Prostate gland (tissue), 2 donors: ENCODE results near the gene ACTG1.

Experiments used
- POLR2A ChIP-seq: fragments of 450-650 bp; IDR thresholded peaks from one replicate; pipeline ENCODE4 v1.6.1; 2016; ENCODE audit warnings: antibody characterized with exemption, mild to moderate bottlenecking
- POLR2AphosphoS5 ChIP-seq: sonication (generic); formaldehyde crosslinking; IDR thresholded peaks from one replicate; pipeline ENCODE4 v1.6.1; 2017; ENCODE audit warnings: antibody characterized with exemption
- TF ChIP-seq, protein P1 (sequence below), 4 experiments: fragments of 200-600 bp in 2 of 4; fragments of 450-650 bp in 2 of 4; sonication (generic) in 2 of 4; IDR thresholded peaks; 1 replicate in 3 of 4; 2 replicates in 1 of 4; pipeline ENCODE4 v1.5.1; 2016 to 2019; ENCODE audit warnings: antibody characterized with exemption in 4 of 4, mild to moderate bottlenecking in 2 of 4, moderate library complexity in 2 of 4

DNA sequence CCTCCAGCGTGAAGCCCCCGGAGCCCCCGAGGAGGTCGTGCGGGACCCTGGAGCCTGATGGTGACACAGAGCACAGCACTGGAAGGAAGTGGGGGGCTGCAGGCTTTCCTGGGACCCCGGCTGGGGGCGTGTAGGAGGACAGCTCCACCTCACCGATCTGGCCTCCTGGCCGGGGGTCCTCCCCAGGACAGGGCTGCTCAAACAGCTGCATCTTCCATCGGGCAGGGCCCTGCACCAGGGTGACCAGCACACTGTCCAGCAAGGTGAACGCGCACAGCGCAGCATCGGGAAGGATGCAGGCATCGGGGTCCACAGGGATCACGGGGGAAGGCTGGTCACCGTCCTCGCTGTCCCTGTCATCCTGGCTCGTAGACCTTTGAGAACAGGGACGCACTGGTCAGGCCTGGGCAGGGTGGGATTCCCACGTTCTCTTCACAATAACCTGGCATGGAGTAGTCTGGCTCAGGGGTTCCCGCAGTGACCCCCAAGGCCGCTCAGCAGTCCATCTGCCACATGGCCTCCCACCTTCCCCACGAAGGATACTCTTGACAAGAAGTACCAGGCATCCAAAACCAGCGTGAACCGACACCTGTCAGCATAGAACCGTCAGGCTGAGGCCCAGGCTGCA lies 38.3 kb upstream of the ACTG1 start:
- TF ChIP-seq, protein P1, sequence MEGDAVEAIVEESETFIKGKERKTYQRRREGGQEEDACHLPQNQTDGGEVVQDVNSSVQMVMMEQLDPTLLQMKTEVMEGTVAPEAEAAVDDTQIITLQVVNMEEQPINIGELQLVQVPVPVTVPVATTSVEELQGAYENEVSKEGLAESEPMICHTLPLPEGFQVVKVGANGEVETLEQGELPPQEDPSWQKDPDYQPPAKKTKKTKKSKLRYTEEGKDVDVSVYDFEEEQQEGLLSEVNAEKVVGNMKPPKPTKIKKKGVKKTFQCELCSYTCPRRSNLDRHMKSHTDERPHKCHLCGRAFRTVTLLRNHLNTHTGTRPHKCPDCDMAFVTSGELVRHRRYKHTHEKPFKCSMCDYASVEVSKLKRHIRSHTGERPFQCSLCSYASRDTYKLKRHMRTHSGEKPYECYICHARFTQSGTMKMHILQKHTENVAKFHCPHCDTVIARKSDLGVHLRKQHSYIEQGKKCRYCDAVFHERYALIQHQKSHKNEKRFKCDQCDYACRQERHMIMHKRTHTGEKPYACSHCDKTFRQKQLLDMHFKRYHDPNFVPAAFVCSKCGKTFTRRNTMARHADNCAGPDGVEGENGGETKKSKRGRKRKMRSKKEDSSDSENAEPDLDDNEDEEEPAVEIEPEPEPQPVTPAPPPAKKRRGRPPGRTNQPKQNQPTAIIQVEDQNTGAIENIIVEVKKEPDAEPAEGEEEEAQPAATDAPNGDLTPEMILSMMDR (IDR thresholded peaks at IDR 0.05), result no peak
- TF ChIP-seq POLR2A (no peak), POLR2AphosphoS5 (no peak)
